ENCODE results near the gene RAD51B. TPM values are rescaled to one million over a fixed set of nuclear protein-coding genes. Genes with fewer than 3 reads are reported as not detected.

Gene RAD51B
- total RNA-seq, 1 experiment from 2014 or later = 29.9 TPM

GRCh38 chr14:68132563-68133121, 313.1 kb downstream of the RAD51B start:
- intact Hi-C loops (cut with micrococcal nuclease; ENCODE audit: unreplicated experiment) = no loop called here
- no peaks in the 10 kb centered on the region for H4K20me1 ChIP-seq (ENCODE audit: insufficient read depth)
- H3K27me3 ChIP-seq (ENCODE audit: insufficient read depth, low read depth) = no peaks in the 10 kb centered on the region
- H3K79me2 ChIP-seq (ENCODE audit: low read depth) = no peaks in the 10 kb centered on the region
- BruUV-seq (replicated peaks) = no TSS peak
- H3F3A ChIP-seq (ENCODE audit: insufficient read depth, low read depth) = peaks cover 7% of the 10 kb centered on the region; the same call in 1 of the 2 replicates
- no peaks in the 10 kb centered on the region for H3K9me2 ChIP-seq (ENCODE audit: insufficient read depth)
- H3K4me3 ChIP-seq = no peak overlapping the region
- CTCF ChIA-PET = no interaction called here
- no peak overlapping the region for H3K27ac ChIP-seq
- POLR2A ChIA-PET (ENCODE audit: unreplicated experiment) = no interaction called here
- no peak overlapping the region for H3K4me2 ChIP-seq
- H3K4me1 ChIP-seq (replicated peaks; ENCODE audit: insufficient read depth) = peaks cover 7% of the 10 kb centered on the region
- H2AFZ ChIP-seq = no peak overlapping the region
- H3K9me3 ChIP-seq (ENCODE audit: insufficient read depth, low read depth) = no peaks in the 10 kb centered on the region; the same call in 1 of the 2 replicates
- TF ChIP-seq EZH2 (IDR thresholded peaks at IDR 0.05; ENCODE audit: low read depth) = no peak
- no peak for TF ChIP-seq CTCF (conservative IDR thresholded peaks at IDR 0.05)
- no peaks in the 10 kb centered on the region for H3K36me3 ChIP-seq (ENCODE audit: low read depth)
- peak in 1 of 2 experiments; percentile 5 for DNase-seq

- POLR2A ChIA-PET (ENCODE audit: unreplicated experiment) = no interaction called here
- no peak overlapping the region for H3K4me3 ChIP-seq
Measured at GRCh38 chr14:68133856-68134255, 314.3 kb downstream of the RAD51B start.

GRCh38 chr14:68135028-68135427, 315.4 kb downstream of the RAD51B start:
- H3K4me3 ChIP-seq = no peak overlapping the region
- H4K20me1 ChIP-seq (ENCODE audit: insufficient read depth) = no peaks in the 10 kb centered on the region
- H3K27me3 ChIP-seq (ENCODE audit: insufficient read depth, low read depth) = no peaks in the 10 kb centered on the region
- no peak overlapping the region for H3K4me2 ChIP-seq
- H3K79me2 ChIP-seq (ENCODE audit: low read depth) = no peaks in the 10 kb centered on the region
- peaks cover 4% of the 10 kb centered on the region for H3K9me3 ChIP-seq (ENCODE audit: insufficient read depth, low read depth)
- POLR2A ChIA-PET (ENCODE audit: unreplicated experiment) = interaction anchor here (0.6 kb wide), 2 partner anchors 83 to 112 kb away, joined by 4 to 7 read pairs; no protein-coding TSS in a partner anchor
- no peak for DNase-seq
- peaks cover 31% of the 10 kb centered on the region for H3K4me1 ChIP-seq (replicated peaks; ENCODE audit: insufficient read depth)
- H3K27ac ChIP-seq = no peak overlapping the region
- intact Hi-C loops (cut with micrococcal nuclease; ENCODE audit: unreplicated experiment) = no loop called here
- no TSS peak for BruUV-seq (replicated peaks)
- H3K36me3 ChIP-seq (ENCODE audit: low read depth) = no peaks in the 10 kb centered on the region
- TF ChIP-seq EZH2 (IDR thresholded peaks at IDR 0.05; ENCODE audit: low read depth) = no peak
- TF ChIP-seq CTCF (conservative IDR thresholded peaks at IDR 0.05) = no peak
- peaks cover 30% of the 10 kb centered on the region for H3F3A ChIP-seq (ENCODE audit: insufficient read depth, low read depth)
- CTCF ChIA-PET = no interaction called here
- H2AFZ ChIP-seq = no peak overlapping the region
- no peaks in the 10 kb centered on the region for H3K9me2 ChIP-seq (ENCODE audit: insufficient read depth)

More at GRCh38 chr14:68133856-68134255, 314.3 kb downstream of the RAD51B start:
- Histone ChIP-seq H3K4me1 (replicated peaks; ENCODE audit: insufficient read depth) (peaks cover 19% of the 10 kb centered on the region), H3K79me2 (ENCODE audit: low read depth) (no peaks in the 10 kb centered on the region), H4K20me1 (ENCODE audit: insufficient read depth) (no peaks in the 10 kb centered on the region), H3K9me2 (ENCODE audit: insufficient read depth) (no peaks in the 10 kb centered on the region), H2AFZ (no peak overlapping the region), H3K27ac (no peak overlapping the region), H3K27me3 (ENCODE audit: insufficient read depth, low read depth) (no peaks in the 10 kb centered on the region), H3K36me3 (ENCODE audit: low read depth) (no peaks in the 10 kb centered on the region), H3K9me3 (ENCODE audit: insufficient read depth, low read depth) (peaks cover 4% of the 10 kb centered on the region), H3F3A (ENCODE audit: insufficient read depth, low read depth) (peaks cover 18% of the 10 kb centered on the region), H3K4me2 (no peak overlapping the region)
- TF ChIP-seq EZH2 (IDR thresholded peaks at IDR 0.05; ENCODE audit: low read depth) = no peak
- TF ChIP-seq CTCF (conservative IDR thresholded peaks at IDR 0.05) = no peak
- BruUV-seq (replicated peaks) = no TSS peak
- DNase-seq = no peak
- CTCF ChIA-PET = no interaction called here
- intact Hi-C loops (cut with micrococcal nuclease; ENCODE audit: unreplicated experiment) = no loop called here
